ENCODE data around the gene SPACDR. TPM values are rescaled to one million over a fixed set of nuclear protein-coding genes. Genes with fewer than 3 reads are reported as not detected.

The SPACDR gene
- total RNA-seq, 1 donor = 0.36 TPM

- Histone ChIP-seq H2AFZ (ENCODE audit: low read length) (no peak overlapping the region), H3K27me3 (ENCODE audit: insufficient read depth, low read length) (no peaks in the 10 kb centered on the region), H3K36me3 (ENCODE audit: insufficient read depth, low read length) (peaks cover 19% of the 10 kb centered on the region), H3K9me3 (ENCODE audit: low read depth, low read length) (no peaks in the 10 kb centered on the region), H3K27ac (ENCODE audit: low read depth, low read length) (no peak overlapping the region), H3K79me2 (ENCODE audit: insufficient read depth, low read length) (peaks cover 31% of the 10 kb centered on the region), H4K20me1 (ENCODE audit: insufficient read depth, low read length) (peaks cover 8% of the 10 kb centered on the region), H3K4me1 (ENCODE audit: insufficient read depth, low read length) (peaks cover 13% of the 10 kb centered on the region), H3K4me2 (ENCODE audit: insufficient read depth, low read length) (no peak overlapping the region), H3K4me3 (ENCODE audit: insufficient read depth, low read length) (no peak overlapping the region)
- no peak for DNase-seq (ENCODE audit: insufficient read length, low spot score, missing footprints)
- TF ChIP-seq CTCF (IDR thresholded peaks at IDR 0.05; ENCODE audit: extremely low read depth, low read depth, low read length) = no peak
These were observed 25.9 kb downstream of the SPACDR start for GRCh38 chr7:100438172-100438571.

DNA sequence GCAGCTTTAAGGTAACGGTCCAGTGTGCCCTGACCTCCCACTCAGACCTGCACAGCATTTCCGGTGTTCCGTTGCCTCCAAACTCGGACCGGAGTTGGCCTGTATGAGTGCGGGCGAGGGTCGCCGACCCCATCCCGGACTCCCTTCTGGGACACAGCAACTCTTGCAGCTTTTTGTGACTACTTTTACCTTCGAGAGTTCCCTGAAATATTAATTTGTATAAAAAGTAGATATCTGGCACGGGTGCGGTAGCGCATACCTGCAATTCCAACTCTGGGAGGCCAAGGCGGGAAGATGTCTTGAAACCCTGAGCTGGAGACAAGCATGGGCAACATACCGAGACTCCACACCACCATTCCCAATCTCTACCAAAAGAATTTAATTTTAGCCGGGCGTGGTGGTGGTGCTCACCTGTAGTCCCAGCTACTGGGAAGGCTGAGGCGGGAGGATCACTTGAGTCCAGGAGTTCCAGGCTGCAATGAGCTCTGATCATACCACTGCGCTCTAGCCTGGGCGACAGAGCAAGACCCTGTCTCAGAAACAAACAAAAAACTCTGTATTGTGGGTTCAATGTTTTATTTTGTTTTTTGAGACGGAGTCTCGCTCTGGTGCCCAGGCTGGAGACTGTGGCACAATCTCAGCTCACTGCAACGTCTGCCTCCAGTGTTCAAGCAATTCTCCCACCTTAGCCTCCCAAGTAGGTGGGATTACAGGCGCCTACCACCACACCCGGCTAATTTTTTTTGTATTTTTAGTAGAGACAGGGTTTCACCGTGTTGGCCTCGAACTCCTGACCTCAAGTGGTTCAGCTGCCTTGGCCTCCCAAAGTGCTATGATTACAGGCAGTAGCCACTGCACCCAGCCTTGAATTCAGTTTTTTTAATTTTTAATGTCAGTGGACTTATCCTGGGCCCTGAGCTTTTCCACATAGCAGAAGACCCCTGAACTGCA is 26.6 kb downstream of the SPACDR start:
- H3K36me3 ChIP-seq (ENCODE audit: insufficient read depth, low read length) = peaks cover 27% of the 10 kb centered on the region
- H3K9me3 ChIP-seq (ENCODE audit: low read depth, low read length) = no peaks in the 10 kb centered on the region
- H2AFZ ChIP-seq (ENCODE audit: low read length) = no peak overlapping the region
- H3K4me1 ChIP-seq (ENCODE audit: insufficient read depth, low read length) = peaks cover 13% of the 10 kb centered on the region
- no peaks in the 10 kb centered on the region for H3K27me3 ChIP-seq (ENCODE audit: insufficient read depth, low read length)
- peak overlapping the region; percentile 93 for H3K4me3 ChIP-seq (ENCODE audit: insufficient read depth, low read length)
- no peak for TF ChIP-seq CTCF (IDR thresholded peaks at IDR 0.05; ENCODE audit: extremely low read depth, low read depth, low read length)
- H3K79me2 ChIP-seq (ENCODE audit: insufficient read depth, low read length) = peaks cover 38% of the 10 kb centered on the region
- no peak for DNase-seq (ENCODE audit: insufficient read length, low spot score, missing footprints)
- H3K27ac ChIP-seq (ENCODE audit: low read depth, low read length) = no peak overlapping the region
- H3K4me2 ChIP-seq (ENCODE audit: insufficient read depth, low read length) = peak overlapping the region; percentile 70
- peaks cover 13% of the 10 kb centered on the region for H4K20me1 ChIP-seq (ENCODE audit: insufficient read depth, low read length)

DNA sequence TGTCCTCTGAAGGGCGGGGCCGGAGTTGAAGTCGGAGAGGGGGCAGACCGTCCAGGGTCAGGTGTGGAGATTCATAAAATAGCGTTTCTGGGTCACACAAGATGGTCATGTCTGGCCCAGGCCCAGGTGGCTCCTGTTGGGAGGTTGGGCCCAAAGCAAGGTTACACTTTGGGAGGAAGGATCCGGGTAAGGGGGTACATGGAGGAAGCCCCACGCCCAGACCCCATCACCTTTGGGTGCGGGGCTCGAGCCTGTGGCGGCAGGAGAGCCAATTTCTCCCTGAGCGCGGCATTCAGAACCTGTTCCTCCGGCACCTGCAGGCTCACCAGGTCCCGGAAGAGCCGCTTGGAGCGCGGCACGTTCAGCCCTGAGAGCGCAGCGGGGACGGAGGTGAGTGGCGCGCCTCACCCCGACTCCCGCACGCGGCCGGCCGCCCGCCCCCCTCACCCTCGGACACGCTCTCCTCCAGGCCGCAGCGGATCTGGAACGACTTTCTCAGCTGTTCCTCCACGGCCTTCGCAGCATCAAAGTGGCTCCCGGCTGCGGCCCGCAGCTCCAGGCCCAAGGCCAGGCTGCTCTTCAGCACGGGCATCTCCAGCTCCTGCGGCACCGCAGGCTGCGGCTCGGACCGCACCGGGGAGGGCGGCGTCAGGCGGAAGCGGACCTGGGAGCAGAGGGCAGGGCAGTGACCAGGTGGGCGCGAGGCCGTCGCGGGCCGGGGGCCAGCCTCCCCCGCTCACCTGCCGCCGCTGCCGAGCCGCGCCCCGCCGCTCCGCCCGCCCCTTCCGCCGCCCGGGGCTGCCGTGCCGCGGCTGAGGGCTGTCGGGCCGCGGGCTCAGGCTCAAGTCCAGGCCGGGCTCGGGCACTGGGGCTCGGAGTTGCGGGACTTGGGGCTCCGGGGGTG is 28.4 kb downstream of the SPACDR start:
- Histone ChIP-seq H3K27ac (ENCODE audit: low read depth, low read length) (peak overlapping the region; percentile 76), H2AFZ (ENCODE audit: low read length) (peak overlapping the region; percentile 77), H3K4me1 (ENCODE audit: insufficient read depth, low read length) (peaks cover 20% of the 10 kb centered on the region), H3K27me3 (ENCODE audit: insufficient read depth, low read length) (no peaks in the 10 kb centered on the region), H3K9me3 (ENCODE audit: low read depth, low read length) (no peaks in the 10 kb centered on the region), H3K36me3 (ENCODE audit: insufficient read depth, low read length) (peaks cover 34% of the 10 kb centered on the region), H3K4me3 (ENCODE audit: insufficient read depth, low read length) (peak overlapping the region; percentile 93), H4K20me1 (ENCODE audit: insufficient read depth, low read length) (peaks cover 20% of the 10 kb centered on the region), H3K4me2 (ENCODE audit: insufficient read depth, low read length) (peak overlapping the region; percentile 70), H3K79me2 (ENCODE audit: insufficient read depth, low read length) (peaks cover 56% of the 10 kb centered on the region)
- peak; percentile 94 for DNase-seq (ENCODE audit: insufficient read length, low spot score, missing footprints)
- no peak for TF ChIP-seq CTCF (IDR thresholded peaks at IDR 0.05; ENCODE audit: extremely low read depth, low read depth, low read length)
